Renal cortex interstitium (tissue), 11 donors: Measurements from ENCODE around the gene NAT16. TPM values are rescaled to one million over a fixed set of nuclear protein-coding genes. Genes with fewer than 3 reads are reported as not detected.

Experiments
- DNase-seq, 11 donors: peaks; one replicate each; pipeline ENCODE4 v3.0.0-alpha.2; 2013; ENCODE audit warnings: low read depth in 9 of 11, low spot score in 4 of 11; ENCODE audit errors: extremely low read depth in 1 of 11
- polyA plus RNA-seq, 3 donors: library from polyadenylated mRNA; unstranded; fragments of 120-200 nt; gene quantifications; one replicate each; pipeline ENCODE4 v1.2.1, GENCODE V29; 2013; ENCODE audit not compliant: insufficient read length in 3 of 3

Gene NAT16
- polyA plus RNA-seq, 3 donors: 0.06 to 0.08 TPM; not detected in 1

GRCh38 chr7:101163279-101164070 lies 16.6 kb downstream of the NAT16 start:
- DNase-seq: no peak

- DNase-seq: no peak
These were observed 17.4 kb downstream of the NAT16 start for GRCh38 chr7:101162551-101163278.

GRCh38 chr7:101161692-101162471 lies 18.2 kb downstream of the NAT16 start:
- no peak for DNase-seq

- DNase-seq: no peak
These were observed 19.2 kb downstream of the NAT16 start for GRCh38 chr7:101160910-101161309.

GRCh38 chr7:101159696-101160674 lies 20.1 kb downstream of the NAT16 start:
- DNase-seq: no peak

GRCh38 chr7:101156866-101157589 lies 23.1 kb downstream of the NAT16 start:
- DNase-seq: no peak

- DNase-seq: no peak
These were observed 23.8 kb downstream of the NAT16 start for GRCh38 chr7:101156277-101156676.

- DNase-seq: no peak
These were observed 24.8 kb downstream of the NAT16 start for GRCh38 chr7:101155303-101155702.

- no peak for DNase-seq
These were observed 25.4 kb downstream of the NAT16 start for GRCh38 chr7:101154693-101155102.

- peak; percentile 83 to 95 (median 91) for DNase-seq
These were observed 26.0 kb downstream of the NAT16 start, which contains the start of gene AP1S1 for GRCh38 chr7:101153969-101154692. Gene AP1S1 (plus strand): TSS chr7:101154476. CDS start chr7:101154515, 39 bp downstream.

- no peak for DNase-seq
These were observed 28.0 kb downstream of the NAT16 start for GRCh38 chr7:101151908-101152651.

- no peak for DNase-seq
These were observed 39.2 kb downstream of the NAT16 start for GRCh38 chr7:101140746-101141382.

GRCh38 chr7:101140339-101140699 lies 39.8 kb downstream of the NAT16 start:
- DNase-seq: no peak

GRCh38 chr7:101138213-101138870 lies 41.8 kb downstream of the NAT16 start:
- no peak for DNase-seq

GRCh38 chr7:101137651-101138212 lies 42.4 kb downstream of the NAT16 start:
- DNase-seq: no peak
